Measurements from ENCODE around the gene BOK.
"Not testable (repeated sequence)": the region's sequence is repeated elsewhere in the genome, so short reads cannot be mapped to it uniquely, and the experiment has no call there.

Gene BOK

DNA sequence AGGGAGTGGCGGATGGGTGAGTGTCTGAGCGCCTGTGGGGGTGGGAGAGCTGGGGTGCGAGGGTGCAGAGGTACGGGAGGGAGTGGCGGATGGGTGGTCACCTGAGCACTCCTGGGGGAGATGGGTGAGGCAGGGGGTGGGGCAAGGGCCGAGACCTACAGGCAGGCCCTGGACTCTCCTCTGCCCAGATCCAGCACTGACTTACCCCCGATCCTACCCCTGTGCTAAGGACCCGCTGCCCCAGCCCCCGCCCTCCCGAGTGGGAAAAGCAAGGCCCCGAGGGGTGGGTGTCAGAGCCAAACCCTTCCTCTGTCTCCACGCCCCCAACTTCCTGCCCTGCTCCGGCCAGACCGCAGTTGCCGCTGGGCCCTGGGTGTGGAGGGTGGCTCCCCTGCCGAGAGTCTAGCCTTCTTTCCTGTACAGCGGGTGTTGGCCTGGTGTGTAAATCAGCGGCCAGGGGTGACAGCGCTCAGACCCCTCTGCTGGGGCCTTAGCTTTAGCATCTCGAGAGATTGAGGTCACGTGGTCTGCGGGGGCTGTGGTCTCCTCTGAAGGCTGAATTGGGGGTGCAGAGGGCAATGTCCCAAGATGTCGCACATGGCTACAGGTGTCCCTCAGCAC is 12.5 kb downstream of the BOK start:
- peak in 1 of 2 donors; percentile 57 for DNase-seq
- Histone ChIP-seq H3K4me3 (no peak overlapping the region), H3K9me3 (no peaks in the 10 kb centered on the region), H3K4me1 (no peaks in the 10 kb centered on the region), H3K27ac (no peak overlapping the region), H3K36me3 (peaks cover 0 to 56% (median 21%) of the 10 kb centered on the region in 3 donors), H3K27me3 (no peaks in the 10 kb centered on the region)
- intact Hi-C loops (cut with DNase I; ENCODE audit: low total_unique reads), result no loop called here
- TF ChIP-seq, protein P1, sequence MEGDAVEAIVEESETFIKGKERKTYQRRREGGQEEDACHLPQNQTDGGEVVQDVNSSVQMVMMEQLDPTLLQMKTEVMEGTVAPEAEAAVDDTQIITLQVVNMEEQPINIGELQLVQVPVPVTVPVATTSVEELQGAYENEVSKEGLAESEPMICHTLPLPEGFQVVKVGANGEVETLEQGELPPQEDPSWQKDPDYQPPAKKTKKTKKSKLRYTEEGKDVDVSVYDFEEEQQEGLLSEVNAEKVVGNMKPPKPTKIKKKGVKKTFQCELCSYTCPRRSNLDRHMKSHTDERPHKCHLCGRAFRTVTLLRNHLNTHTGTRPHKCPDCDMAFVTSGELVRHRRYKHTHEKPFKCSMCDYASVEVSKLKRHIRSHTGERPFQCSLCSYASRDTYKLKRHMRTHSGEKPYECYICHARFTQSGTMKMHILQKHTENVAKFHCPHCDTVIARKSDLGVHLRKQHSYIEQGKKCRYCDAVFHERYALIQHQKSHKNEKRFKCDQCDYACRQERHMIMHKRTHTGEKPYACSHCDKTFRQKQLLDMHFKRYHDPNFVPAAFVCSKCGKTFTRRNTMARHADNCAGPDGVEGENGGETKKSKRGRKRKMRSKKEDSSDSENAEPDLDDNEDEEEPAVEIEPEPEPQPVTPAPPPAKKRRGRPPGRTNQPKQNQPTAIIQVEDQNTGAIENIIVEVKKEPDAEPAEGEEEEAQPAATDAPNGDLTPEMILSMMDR (IDR thresholded peaks at IDR 0.05), result no peak

DNA sequence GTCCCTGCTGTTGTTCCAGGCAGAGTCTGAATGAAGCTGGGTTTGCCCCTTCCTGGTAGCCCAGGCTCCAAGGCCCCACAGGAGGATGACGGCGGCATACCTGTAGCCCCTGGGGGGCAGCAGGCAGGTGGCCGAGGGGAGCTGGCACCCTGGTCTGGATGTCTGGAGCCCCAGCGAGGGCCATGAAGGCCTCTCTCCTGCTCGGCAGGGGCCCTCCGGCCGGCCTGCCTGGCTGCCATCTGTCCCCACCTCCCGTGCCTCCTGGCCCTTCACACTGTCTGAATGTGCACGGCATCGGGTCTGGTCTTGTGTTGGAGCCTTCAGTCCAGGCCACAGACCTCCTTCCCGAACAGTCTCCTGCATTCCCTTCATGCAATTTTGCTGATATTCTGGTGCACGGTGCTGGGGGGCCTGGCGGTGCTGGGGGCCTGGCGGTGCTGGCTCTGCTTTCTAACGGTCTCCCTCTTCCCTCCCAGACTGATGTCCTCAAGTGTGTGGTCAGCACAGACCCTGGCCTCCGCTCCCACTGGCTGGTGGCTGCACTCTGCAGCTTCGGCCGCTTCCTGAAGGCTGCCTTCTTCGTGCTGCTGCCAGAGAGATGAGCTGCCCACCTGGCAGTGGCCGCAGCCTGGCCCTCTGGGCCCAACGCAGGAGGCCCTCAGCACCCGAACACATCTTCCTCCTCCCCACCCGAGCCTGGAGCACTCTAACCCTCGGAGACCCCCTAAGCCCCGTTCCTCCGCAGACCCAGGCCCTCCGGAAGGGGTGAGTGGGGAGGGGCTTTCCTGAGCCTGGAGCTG is 13.5 kb downstream of the BOK start:
- H3K27ac ChIP-seq, result no peak overlapping the region
- H3K27me3 ChIP-seq, result no peaks in the 10 kb centered on the region
- peak in 1 of 2 donors; percentile 56 for DNase-seq
- no peaks in the 10 kb centered on the region for H3K9me3 ChIP-seq
- H3K36me3 ChIP-seq, result peaks cover 0 to 56% (median 21%) of the 10 kb centered on the region in 3 donors
- TF ChIP-seq, protein P1 (IDR thresholded peaks at IDR 0.05), result no peak
- no peaks in the 10 kb centered on the region for H3K4me1 ChIP-seq
- intact Hi-C loops (cut with DNase I; ENCODE audit: low total_unique reads), result no loop called here
- H3K4me3 ChIP-seq, result no peak overlapping the region

DNA sequence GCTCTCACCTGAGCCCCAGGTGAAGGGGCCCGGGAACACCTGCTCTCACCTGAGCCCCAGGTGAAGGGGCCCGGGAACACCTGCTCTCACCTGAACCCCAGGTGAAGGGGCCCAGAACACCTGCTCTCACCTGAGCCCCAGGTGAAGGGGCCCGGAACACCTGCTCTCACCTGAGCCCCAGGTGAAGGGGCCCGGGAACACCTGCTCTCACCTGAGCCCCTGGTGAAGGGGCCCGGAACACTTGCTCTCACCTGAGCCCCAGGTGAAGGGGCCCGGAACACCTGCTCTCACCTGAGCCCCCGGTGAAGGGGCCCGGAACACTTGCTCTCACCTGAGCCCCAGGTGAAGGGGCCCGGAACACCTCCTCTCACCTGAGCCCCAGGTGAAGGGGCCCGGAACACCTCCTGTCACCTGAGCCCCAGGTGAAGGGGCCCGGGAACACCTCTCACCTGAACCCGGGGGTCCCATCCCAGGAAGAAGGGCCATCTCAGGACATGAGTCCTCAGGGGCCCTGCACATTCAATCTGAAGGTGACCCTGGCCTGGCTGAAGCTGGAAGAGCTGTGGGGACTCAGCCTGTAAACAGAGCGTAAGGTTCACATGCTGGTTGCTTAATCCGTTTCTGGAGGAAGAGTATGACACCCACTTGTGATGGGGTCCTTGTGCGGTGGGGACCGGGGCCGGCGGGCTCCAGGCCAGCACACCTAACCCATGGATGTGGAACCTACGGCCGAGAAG is 14.5 kb downstream of the BOK start:
- peaks cover 0 to 56% (median 21%) of the 10 kb centered on the region in 3 donors for H3K36me3 ChIP-seq
- H3K27me3 ChIP-seq; intact Hi-C loops (cut with DNase I; ENCODE audit: low total_unique reads); H3K9me3 ChIP-seq; H3K4me1 ChIP-seq; H3K4me3 ChIP-seq; H3K27ac ChIP-seq: not testable (repeated sequence)
- peak in 1 of 2 donors; percentile 41 for DNase-seq

DNA sequence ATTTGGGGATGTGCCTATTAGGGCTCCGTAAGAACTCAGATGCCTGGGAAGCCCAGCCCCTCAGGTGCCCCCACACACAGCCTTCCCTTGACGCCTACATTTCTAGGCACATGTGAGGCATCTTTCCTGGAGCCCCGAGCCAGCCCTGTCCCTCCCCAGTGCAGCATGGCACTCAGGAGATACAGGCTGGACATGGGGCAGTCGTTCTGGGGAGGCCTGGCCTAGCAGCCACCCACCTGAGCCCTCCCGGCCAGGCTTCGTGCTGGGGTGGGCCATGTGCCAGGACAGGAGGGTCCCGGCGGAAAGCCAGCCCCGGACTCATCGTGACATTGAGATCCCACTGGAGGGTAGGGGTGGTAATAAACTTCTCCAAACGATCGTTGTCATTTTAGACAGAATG is 15.2 kb downstream of the BOK start:
- intact Hi-C loops (cut with DNase I; ENCODE audit: low total_unique reads), result no loop called here
- H3K36me3 ChIP-seq, result peaks cover 0 to 54% (median 21%) of the 10 kb centered on the region in 3 donors
- no peaks in the 10 kb centered on the region for H3K27me3 ChIP-seq
- peak in 1 of 2 donors; percentile 55 for DNase-seq
- TF ChIP-seq, protein P1 (IDR thresholded peaks at IDR 0.05), result no peak
- H3K27ac ChIP-seq, result no peak overlapping the region
- H3K9me3 ChIP-seq, result no peaks in the 10 kb centered on the region
- no peak overlapping the region for H3K4me3 ChIP-seq
- H3K4me1 ChIP-seq, result no peaks in the 10 kb centered on the region

DNA sequence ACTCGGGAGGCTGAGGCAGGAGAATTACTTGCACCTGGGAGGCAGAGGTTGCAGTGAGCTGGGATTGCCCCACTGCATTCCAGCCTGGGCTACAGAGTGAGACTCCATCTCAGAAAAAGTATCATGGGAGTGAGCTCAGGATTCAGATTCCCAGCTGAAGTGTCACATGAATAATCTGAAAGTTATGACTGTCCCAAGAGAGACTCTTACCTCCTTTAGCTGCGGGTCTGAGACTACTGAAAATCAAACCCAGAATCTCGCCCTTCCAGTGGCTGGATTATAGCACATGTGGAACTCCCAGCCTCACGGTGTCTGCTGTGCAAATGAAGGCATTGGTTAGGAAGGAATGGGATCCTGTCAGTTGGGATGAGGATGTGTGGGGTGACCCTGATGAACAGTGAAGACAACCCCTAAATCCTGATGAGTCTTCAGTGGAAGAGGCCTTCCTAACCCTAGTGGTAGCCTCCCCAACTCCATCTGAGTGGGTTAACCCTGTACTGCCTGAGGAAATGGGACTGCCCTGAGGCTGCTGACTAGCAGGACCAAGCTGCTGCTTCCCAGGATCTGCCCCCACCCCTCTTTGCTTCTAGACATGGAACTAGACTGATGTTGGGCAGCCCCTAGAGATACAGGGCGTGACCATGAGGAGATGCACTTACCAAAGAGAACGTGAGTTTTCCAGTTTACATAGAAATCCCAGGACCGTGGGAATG is 16.5 kb downstream of the BOK start:
- H3K27ac ChIP-seq, result no peak overlapping the region
- peaks cover 0 to 45% (median 21%) of the 10 kb centered on the region in 3 donors for H3K36me3 ChIP-seq
- no peaks in the 10 kb centered on the region for H3K4me1 ChIP-seq
- no peaks in the 10 kb centered on the region for H3K27me3 ChIP-seq
- no peaks in the 10 kb centered on the region for H3K9me3 ChIP-seq
- peak in 1 of 2 donors; percentile 19 for DNase-seq
- TF ChIP-seq, protein P1 (IDR thresholded peaks at IDR 0.05), result no peak
- intact Hi-C loops (cut with DNase I; ENCODE audit: low total_unique reads), result no loop called here
- no peak overlapping the region for H3K4me3 ChIP-seq

Measured in tibial artery (tissue), 4 donors.